NT2/D1 (cell line): ENCODE results near the gene MTERF4.

Source experiments
- SUZ12 ChIP-seq: IDR thresholded peaks from 2 replicates; pipeline ENCODE4 v1.6.1; 2011; ENCODE audit not compliant: insufficient read length, insufficient read depth; ENCODE audit errors: extremely low read depth
- YY1 ChIP-seq: IDR thresholded peaks from 2 replicates; pipeline ENCODE4 v1.6.1; 2011; ENCODE audit not compliant: insufficient read length, insufficient read depth
- ZNF274 ChIP-seq: IDR thresholded peaks from 2 replicates; pipeline ENCODE4 v1.6.1; 2011; ENCODE audit warnings: mild to moderate bottlenecking, low read depth, low read length

DNA sequence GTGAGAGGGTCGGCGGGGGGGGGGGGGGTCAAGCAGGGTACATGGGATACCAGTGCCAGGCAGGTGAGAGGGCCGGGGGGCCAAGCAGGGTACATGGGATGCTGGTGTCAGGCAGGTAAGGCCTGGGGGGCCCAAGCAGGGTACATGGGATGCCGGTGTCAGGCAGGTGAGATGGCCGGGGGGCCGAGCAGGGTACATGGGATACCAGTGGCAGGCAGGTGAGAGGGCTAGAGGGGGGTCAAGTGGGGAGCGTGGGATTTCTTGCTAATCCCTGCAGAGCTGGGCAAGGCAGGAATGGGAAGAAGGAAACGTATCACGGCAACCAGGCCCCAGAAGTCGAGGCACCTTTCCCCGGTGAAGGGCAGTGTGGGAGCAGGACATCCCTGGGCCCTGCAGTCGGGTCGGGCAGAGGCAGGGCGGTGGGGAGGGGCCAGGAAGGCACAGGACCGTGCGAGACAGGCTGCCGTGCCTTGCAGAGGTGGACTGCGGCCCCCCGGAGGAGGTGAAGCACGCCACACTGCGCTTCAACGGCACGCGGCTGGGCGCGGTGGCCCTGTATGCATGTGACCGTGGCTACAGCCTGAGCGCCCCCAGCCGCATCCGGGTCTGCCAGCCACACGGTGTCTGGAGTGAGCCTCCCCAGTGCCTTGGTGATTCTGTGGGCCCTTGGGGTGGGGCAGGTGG is 49.3 kb downstream of the MTERF4 start:
- TF ChIP-seq YY1 (no peak), ZNF274 (no peak), SUZ12 (no peak)
